Testis (tissue), 2 donors: Measurements from ENCODE around the gene HSD3B2.

Source experiments
- POLR2A ChIP-seq: fragments of 450-650 bp; IDR thresholded peaks from one replicate; pipeline ENCODE4 v1.6.1; 2017; ENCODE audit warnings: antibody characterized with exemption, mild to moderate bottlenecking, moderate library complexity
- TF ChIP-seq, protein P1 (sequence below), 3 experiments: fragments of 450-650 bp in 2 of 3; fragments of 200-600 bp in 1 of 3; sonication (generic) in 1 of 3; IDR thresholded peaks; one replicate each; pipeline ENCODE4 v1.5.1; 2016 to 2019; ENCODE audit warnings: antibody characterized with exemption in 3 of 3, mild to moderate bottlenecking in 2 of 3, moderate library complexity in 1 of 3

DNA sequence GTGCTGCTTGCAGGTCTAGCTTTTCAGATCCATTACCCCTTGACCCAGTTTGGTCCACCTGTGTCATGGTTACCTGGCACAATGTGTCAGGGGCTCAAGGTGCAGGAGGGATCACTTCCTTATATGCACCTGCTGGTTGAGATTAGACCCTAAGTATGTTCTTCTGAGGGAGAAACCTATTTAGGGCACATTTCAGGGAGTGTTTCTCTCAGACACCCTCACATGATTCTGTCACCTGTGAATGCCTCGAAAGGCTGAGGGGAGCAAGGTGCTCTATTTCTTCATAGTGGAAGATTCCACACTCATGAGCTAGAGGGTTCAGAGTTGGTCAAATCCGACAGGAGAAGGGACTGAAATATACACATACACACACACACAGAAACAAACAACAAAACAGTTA, 15.5 kb downstream of the HSD3B2 start:
- no peak for TF ChIP-seq POLR2A
- TF ChIP-seq, protein P1, sequence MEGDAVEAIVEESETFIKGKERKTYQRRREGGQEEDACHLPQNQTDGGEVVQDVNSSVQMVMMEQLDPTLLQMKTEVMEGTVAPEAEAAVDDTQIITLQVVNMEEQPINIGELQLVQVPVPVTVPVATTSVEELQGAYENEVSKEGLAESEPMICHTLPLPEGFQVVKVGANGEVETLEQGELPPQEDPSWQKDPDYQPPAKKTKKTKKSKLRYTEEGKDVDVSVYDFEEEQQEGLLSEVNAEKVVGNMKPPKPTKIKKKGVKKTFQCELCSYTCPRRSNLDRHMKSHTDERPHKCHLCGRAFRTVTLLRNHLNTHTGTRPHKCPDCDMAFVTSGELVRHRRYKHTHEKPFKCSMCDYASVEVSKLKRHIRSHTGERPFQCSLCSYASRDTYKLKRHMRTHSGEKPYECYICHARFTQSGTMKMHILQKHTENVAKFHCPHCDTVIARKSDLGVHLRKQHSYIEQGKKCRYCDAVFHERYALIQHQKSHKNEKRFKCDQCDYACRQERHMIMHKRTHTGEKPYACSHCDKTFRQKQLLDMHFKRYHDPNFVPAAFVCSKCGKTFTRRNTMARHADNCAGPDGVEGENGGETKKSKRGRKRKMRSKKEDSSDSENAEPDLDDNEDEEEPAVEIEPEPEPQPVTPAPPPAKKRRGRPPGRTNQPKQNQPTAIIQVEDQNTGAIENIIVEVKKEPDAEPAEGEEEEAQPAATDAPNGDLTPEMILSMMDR (IDR thresholded peaks at IDR 0.05) = no peak
